ENCODE data around the gene LZTR1. TPM values are rescaled to one million over a fixed set of nuclear protein-coding genes. Genes with fewer than 3 reads are reported as not detected.

The LZTR1 gene
- total and polyA plus RNA-seq, 2 of the 4 experiments (the other 2 are of a cell fraction): 22.8 to 41.3 TPM

DNA sequence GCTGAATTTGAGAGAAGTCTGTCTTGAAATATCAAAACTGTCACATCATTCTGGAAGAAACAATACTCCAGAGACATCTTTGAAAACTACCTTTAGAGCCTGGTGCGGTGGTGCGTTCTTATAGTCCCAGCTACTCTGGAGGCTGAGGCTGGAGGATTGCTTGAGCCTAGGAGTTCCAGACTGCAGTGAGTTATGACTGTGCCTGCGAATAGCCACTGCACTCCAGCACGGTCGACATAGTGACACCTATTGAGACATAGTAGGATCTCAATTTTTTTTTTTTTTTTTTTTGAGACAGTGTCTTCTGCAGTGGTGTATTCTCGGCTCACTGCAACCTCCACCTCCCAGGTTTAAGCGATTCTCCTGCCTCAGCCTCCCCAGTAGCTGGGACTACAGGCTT, 26.5 kb upstream of the LZTR1 start:
- no TSS peak for BruUV-seq (replicated peaks)
- no peak overlapping the region for H2BK20ac ChIP-seq (ENCODE audit: low read depth, low read length)
- peaks cover 6% of the 10 kb centered on the region; the same call in 1 of the 2 replicates for H3K4me1 ChIP-seq (ENCODE audit: control insufficient read depth, insufficient read depth, low read length)
- no peak overlapping the region for H2BK15ac ChIP-seq (ENCODE audit: low read depth, low read length)
- peaks cover 32% of the 10 kb centered on the region for H3K36me3 ChIP-seq (ENCODE audit: control insufficient read depth, insufficient read depth, low read length)
- no peak overlapping the region for H3K4me2 ChIP-seq (ENCODE audit: low read depth, low read length)
- no peak overlapping the region for H3K56ac ChIP-seq (ENCODE audit: extremely low read depth, insufficient read depth, low read length)
- H4K91ac ChIP-seq (ENCODE audit: insufficient read depth, low read depth, low read length): no peak overlapping the region
- no peak overlapping the region for H3K27ac ChIP-seq (ENCODE audit: insufficient read depth, low read length)
- H2BK120ac ChIP-seq (ENCODE audit: low read depth, low read length): no peak overlapping the region
- in situ Hi-C loops (cut with MboI; ENCODE audit: low sequenced_read_pairs) (no loop called here), intact Hi-C loops (cut with micrococcal nuclease) (loop anchor here (10.0 kb wide), 2 partner anchors 71 to 151 kb away; no protein-coding TSS in a partner anchor), dilution Hi-C loops (cut with HindIII; ENCODE audit: low sequenced_read_pairs, unreplicated experiment) (no loop called here)
- no peak overlapping the region for H2AK5ac ChIP-seq (ENCODE audit: low read depth, low read length)
- peaks cover 40% of the 10 kb centered on the region for H4K20me1 ChIP-seq (ENCODE audit: insufficient read depth, low read length)
- ATAC-seq (ENCODE audit: low read depth) (no peak), DNase-seq (no peak)
- no peak overlapping the region for H3K23ac ChIP-seq (ENCODE audit: low read depth, low read length)
- TF ChIP-seq NFE2L2 (IDR thresholded peaks at IDR 0.05; ENCODE audit: low read depth, low read length) (no peak), RCOR1 (IDR thresholded peaks at IDR 0.05; ENCODE audit: insufficient replicate concordance, low read length) (no peak), USF2 (IDR thresholded peaks at IDR 0.05; ENCODE audit: low read depth, low read length) (no peak), RAD21 (IDR thresholded peaks at IDR 0.05; ENCODE audit: low read length) (no peak), SMC3 (IDR thresholded peaks at IDR 0.05; ENCODE audit: low read depth, low read length) (no peak)
- TF ChIP-seq, protein P1, sequence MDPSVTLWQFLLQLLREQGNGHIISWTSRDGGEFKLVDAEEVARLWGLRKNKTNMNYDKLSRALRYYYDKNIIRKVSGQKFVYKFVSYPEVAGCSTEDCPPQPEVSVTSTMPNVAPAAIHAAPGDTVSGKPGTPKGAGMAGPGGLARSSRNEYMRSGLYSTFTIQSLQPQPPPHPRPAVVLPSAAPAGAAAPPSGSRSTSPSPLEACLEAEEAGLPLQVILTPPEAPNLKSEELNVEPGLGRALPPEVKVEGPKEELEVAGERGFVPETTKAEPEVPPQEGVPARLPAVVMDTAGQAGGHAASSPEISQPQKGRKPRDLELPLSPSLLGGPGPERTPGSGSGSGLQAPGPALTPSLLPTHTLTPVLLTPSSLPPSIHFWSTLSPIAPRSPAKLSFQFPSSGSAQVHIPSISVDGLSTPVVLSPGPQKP (IDR thresholded peaks at IDR 0.05; ENCODE audit: borderline replicate concordance, low read depth, low read length): no peak
- H4K8ac ChIP-seq (ENCODE audit: low read depth in 2 of 2, low read length in 2 of 2): no peak overlapping the region
- CTCF ChIA-PET: no interaction called here
- no peak overlapping the region for H3K9ac ChIP-seq (ENCODE audit: low read depth, low read length)
- no peaks in the 10 kb centered on the region for H3K27me3 ChIP-seq (ENCODE audit: control insufficient read depth, insufficient read depth, low read length)
- H3K9me1 ChIP-seq (ENCODE audit: insufficient read depth, low read length): peaks cover 13% of the 10 kb centered on the region
- POLR2A ChIA-PET (ENCODE audit: unreplicated experiment): no interaction called here
- WGBS, 2 experiments (ENCODE audit: extremely low coverage in 2 of 2, insufficient read length in 1 of 2): no CpG with 5 or more reads among the region's 7 CpGs
- no peak overlapping the region for H3K4ac ChIP-seq (ENCODE audit: low read depth, low read length)
- H3K14ac ChIP-seq (replicated peaks; ENCODE audit: low read depth, low read length): no peak overlapping the region
- H2AFZ ChIP-seq (replicated peaks; ENCODE audit: low read length, poor library complexity): no peak overlapping the region
- no peak overlapping the region for H4K5ac ChIP-seq (ENCODE audit: low read depth, low read length)
- peaks cover 21 to 56% of the 10 kb centered on the region in 2 experiments for H3K79me1 ChIP-seq (ENCODE audit: low read depth in 1 of 2, low read length in 2 of 2)
- H3K9me3 ChIP-seq (ENCODE audit: control insufficient read depth, insufficient read depth, low read length): no peaks in the 10 kb centered on the region
- H3K18ac ChIP-seq (ENCODE audit: low read depth, low read length): no peak overlapping the region
- no peak overlapping the region for H2BK5ac ChIP-seq (ENCODE audit: low read depth, low read length, poor library complexity, severe bottlenecking)
- no peak overlapping the region for H3K4me3 ChIP-seq (ENCODE audit: insufficient read depth, low read depth, low read length)
- H2AK9ac ChIP-seq (replicated peaks; ENCODE audit: low read depth, low read length, poor library complexity): no peak overlapping the region
